Measurements from ENCODE around the gene UBE4B. TPM values are rescaled to one million over a fixed set of nuclear protein-coding genes. Genes with fewer than 3 reads are reported as not detected.
A peak's percentile ranks its signal among the peaks of the same experiment; 100 is the strongest.
"Not testable (repeated sequence)": the region's sequence is repeated elsewhere in the genome, so short reads cannot be mapped to it uniquely, and the experiment has no call there.

Gene UBE4B
- total and polyA plus RNA-seq, 2 experiments from 2014 or later, result 28.4 to 115 TPM

DNA sequence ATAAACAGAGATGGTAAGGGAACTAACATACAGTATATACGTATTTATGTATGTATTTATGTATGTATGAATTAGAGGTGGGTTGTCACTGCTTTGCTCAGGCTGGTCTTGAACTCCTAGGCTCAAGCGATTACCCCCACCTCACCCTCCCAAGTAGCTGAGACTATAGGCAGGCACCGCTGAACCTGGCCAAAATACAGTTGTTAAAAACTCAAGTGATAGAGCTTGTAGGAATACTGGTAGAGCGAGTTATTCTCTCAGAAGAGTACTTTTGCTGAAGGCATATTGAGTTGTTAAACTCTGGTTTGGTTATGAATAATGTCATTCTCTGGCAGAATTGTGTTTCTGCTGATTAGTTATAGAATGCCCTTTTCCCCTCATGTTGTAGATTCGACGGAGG is 38.9 kb downstream of the UBE4B start:
- no peak for TF ChIP-seq EZH2phosphoT487 (IDR thresholded peaks at IDR 0.05; ENCODE audit: unreplicated experiment)
- TF ChIP-seq NANOG (IDR thresholded peaks at IDR 0.05; ENCODE audit: borderline replicate concordance), result no peak
- no peak for TF ChIP-seq EZH2 (IDR thresholded peaks at IDR 0.05; ENCODE audit: low read depth, unreplicated experiment)
- no peaks in the 10 kb centered on the region for H3K27me3 Mint-ChIP-seq (ENCODE audit: insufficient read depth, low read depth, poor library complexity)
- Histone ChIP-seq H3K27me3 (ENCODE audit: insufficient read depth) (no peaks in the 10 kb centered on the region), H3K4me1 (ENCODE audit: insufficient read depth) (peaks cover 10% of the 10 kb centered on the region; the same call in 1 of the 2 replicates), H3F3A (replicated peaks; ENCODE audit: low read depth) (no peaks in the 10 kb centered on the region), H3K4me2 (no peak overlapping the region), H3K4me3 (no peak overlapping the region), H3K36me3 (ENCODE audit: insufficient read depth) (no peaks in the 10 kb centered on the region), H4K20me1 (replicated peaks; ENCODE audit: insufficient read depth) (peaks cover 13% of the 10 kb centered on the region), H3K79me2 (replicated peaks; ENCODE audit: insufficient read depth) (peaks cover 83% of the 10 kb centered on the region), H2AFZ (no peak overlapping the region), H3K9me2 (ENCODE audit: insufficient read depth) (no peaks in the 10 kb centered on the region), H3K27ac (ENCODE audit: low read depth) (no peak overlapping the region)
- H3K4me3 Mint-ChIP-seq, result no peak overlapping the region
- peaks cover 16% of the 10 kb centered on the region for H3K4me1 Mint-ChIP-seq
- no peaks in the 10 kb centered on the region for H3K9me3 Mint-ChIP-seq
- ATAC-seq (no peak), DNase-seq (ENCODE audit: low spot score) (no peak)
- H3K27ac Mint-ChIP-seq, result 0 out of 2 replicates have a peak overlapping the region, but pooled peaks have one; percentile 24
- H3K36me3 Mint-ChIP-seq (ENCODE audit: low read depth), result no peaks in the 10 kb centered on the region; the same call in 2 of the 3 replicates

- H3K36me3 Mint-ChIP-seq (ENCODE audit: low read depth); H3K4me3 Mint-ChIP-seq; H3K27me3 Mint-ChIP-seq (ENCODE audit: insufficient read depth, low read depth, poor library complexity); H3F3A ChIP-seq (replicated peaks; ENCODE audit: low read depth); H3K9me2 ChIP-seq (ENCODE audit: insufficient read depth); H2AFZ ChIP-seq; H3K36me3 ChIP-seq (ENCODE audit: insufficient read depth); H3K4me2 ChIP-seq; H3K27me3 ChIP-seq (ENCODE audit: insufficient read depth); H3K4me1 ChIP-seq (ENCODE audit: insufficient read depth); ATAC-seq; DNase-seq (ENCODE audit: low spot score); H3K4me3 ChIP-seq; H3K9me3 Mint-ChIP-seq; H3K27ac Mint-ChIP-seq: not testable (repeated sequence)
- Histone ChIP-seq H4K20me1 (replicated peaks; ENCODE audit: insufficient read depth) (peaks cover 13% of the 10 kb centered on the region), H3K79me2 (replicated peaks; ENCODE audit: insufficient read depth) (peaks cover 76% of the 10 kb centered on the region), H3K27ac (ENCODE audit: low read depth) (peak overlapping the region; percentile 41; the same call in 1 of the 2 replicates)
- TF ChIP-seq, protein P1, sequence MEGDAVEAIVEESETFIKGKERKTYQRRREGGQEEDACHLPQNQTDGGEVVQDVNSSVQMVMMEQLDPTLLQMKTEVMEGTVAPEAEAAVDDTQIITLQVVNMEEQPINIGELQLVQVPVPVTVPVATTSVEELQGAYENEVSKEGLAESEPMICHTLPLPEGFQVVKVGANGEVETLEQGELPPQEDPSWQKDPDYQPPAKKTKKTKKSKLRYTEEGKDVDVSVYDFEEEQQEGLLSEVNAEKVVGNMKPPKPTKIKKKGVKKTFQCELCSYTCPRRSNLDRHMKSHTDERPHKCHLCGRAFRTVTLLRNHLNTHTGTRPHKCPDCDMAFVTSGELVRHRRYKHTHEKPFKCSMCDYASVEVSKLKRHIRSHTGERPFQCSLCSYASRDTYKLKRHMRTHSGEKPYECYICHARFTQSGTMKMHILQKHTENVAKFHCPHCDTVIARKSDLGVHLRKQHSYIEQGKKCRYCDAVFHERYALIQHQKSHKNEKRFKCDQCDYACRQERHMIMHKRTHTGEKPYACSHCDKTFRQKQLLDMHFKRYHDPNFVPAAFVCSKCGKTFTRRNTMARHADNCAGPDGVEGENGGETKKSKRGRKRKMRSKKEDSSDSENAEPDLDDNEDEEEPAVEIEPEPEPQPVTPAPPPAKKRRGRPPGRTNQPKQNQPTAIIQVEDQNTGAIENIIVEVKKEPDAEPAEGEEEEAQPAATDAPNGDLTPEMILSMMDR (conservative IDR thresholded peaks at IDR 0.05; ENCODE audit: low read depth in 2 of 2), result peak; percentile 10 to 25; a peak in 1 of 4 replicates
- H3K4me1 Mint-ChIP-seq, result peaks cover 13% of the 10 kb centered on the region
Measured at GRCh38 chr1:10073371-10073770, 40.6 kb downstream of the UBE4B start.

GRCh38 chr1:10074059-10074851 is 41.5 kb downstream of the UBE4B start:
- Histone ChIP-seq H4K20me1 (replicated peaks; ENCODE audit: insufficient read depth) (peaks cover 13% of the 10 kb centered on the region), H3K4me2 (no peak overlapping the region), H3K4me3 (no peak overlapping the region), H3K27me3 (ENCODE audit: insufficient read depth) (no peaks in the 10 kb centered on the region), H3F3A (replicated peaks; ENCODE audit: low read depth) (no peaks in the 10 kb centered on the region), H2AFZ (no peak overlapping the region), H3K79me2 (replicated peaks; ENCODE audit: insufficient read depth) (peaks cover 76% of the 10 kb centered on the region), H3K9me2 (ENCODE audit: insufficient read depth) (no peaks in the 10 kb centered on the region), H3K36me3 (ENCODE audit: insufficient read depth) (no peaks in the 10 kb centered on the region), H3K4me1 (ENCODE audit: insufficient read depth) (no peaks in the 10 kb centered on the region; the same call in 1 of the 2 replicates), H3K27ac (ENCODE audit: low read depth) (0 out of 2 replicates have a peak overlapping the region, but pooled peaks have one; percentile 32)
- peaks cover 3% of the 10 kb centered on the region for H3K36me3 Mint-ChIP-seq (ENCODE audit: low read depth)
- no peak overlapping the region for H3K4me3 Mint-ChIP-seq
- H3K27ac Mint-ChIP-seq, result 0 out of 2 replicates have a peak overlapping the region, but pooled peaks have one; percentile 11
- no peaks in the 10 kb centered on the region for H3K27me3 Mint-ChIP-seq (ENCODE audit: insufficient read depth, low read depth, poor library complexity)
- no peak for DNase-seq (ENCODE audit: low spot score)
- no peaks in the 10 kb centered on the region for H3K9me3 Mint-ChIP-seq
- ATAC-seq, result no peak
- H3K4me1 Mint-ChIP-seq, result peaks cover 10% of the 10 kb centered on the region; the same call in 2 of the 3 replicates
- TF ChIP-seq JUNB (IDR thresholded peaks at IDR 0.05; ENCODE audit: unreplicated experiment) (no peak), CREB1 (CRISPR knock-in tag; IDR thresholded peaks at IDR 0.05; ENCODE audit: low read depth) (no peak), NANOG (IDR thresholded peaks at IDR 0.05; ENCODE audit: borderline replicate concordance) (no peak), STAT1 (IDR thresholded peaks at IDR 0.05; ENCODE audit: unreplicated experiment) (no peak), POLR2AphosphoS5 (IDR thresholded peaks at IDR 0.05; ENCODE audit: low read depth) (no peak), ZNF114 (CRISPR knock-in tag; IDR thresholded peaks at IDR 0.05) (no peak), REST (IDR thresholded peaks at IDR 0.05; ENCODE audit: unreplicated experiment) (no peak), ZNF331 (CRISPR knock-in tag; IDR thresholded peaks at IDR 0.05; ENCODE audit: low read depth) (no peak)
- TF ChIP-seq, protein P1 (conservative IDR thresholded peaks at IDR 0.05; ENCODE audit: low read depth in 2 of 2), result no peak

Data from GM23338 (cell line).